ENCODE measurements around the gene NELL1. TPM values are rescaled to one million over a fixed set of nuclear protein-coding genes. Genes with fewer than 3 reads are reported as not detected.

Gene NELL1
- total RNA-seq, 1 experiment from 2014 or later: 0.22 TPM

DNA sequence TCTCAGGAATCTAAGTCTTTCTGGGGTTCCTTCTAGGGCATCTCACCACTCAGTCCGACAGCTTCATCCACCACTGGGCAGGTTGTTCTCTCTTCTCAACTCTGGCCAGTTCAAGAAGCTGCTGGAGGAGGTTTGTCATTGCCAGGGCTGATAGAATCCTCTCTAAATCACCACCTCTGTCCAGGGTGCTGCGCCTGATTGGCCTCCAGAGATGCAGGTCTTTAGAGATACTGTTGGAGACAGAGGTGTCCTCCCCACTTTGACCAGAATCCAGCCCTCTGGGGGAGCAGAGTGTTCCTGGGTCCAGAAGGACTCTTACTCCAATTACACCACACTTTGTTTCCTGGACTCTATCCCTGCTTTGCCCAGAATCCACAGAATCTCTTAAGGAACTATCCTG lies 90.2 kb downstream of the NELL1 start:
- Histone ChIP-seq H3K27ac (ENCODE audit: insufficient read length, low read depth, low read length) (no peak overlapping the region), H3K4ac (ENCODE audit: low read depth, low read length) (no peak overlapping the region), H2BK5ac (ENCODE audit: insufficient read length, low read length) (no peak overlapping the region), H2BK20ac (ENCODE audit: low read depth, low read length, poor library complexity, severe bottlenecking) (no peak overlapping the region), H2BK12ac (ENCODE audit: insufficient read length, low read depth, low read length) (no peak overlapping the region), H3K18ac (ENCODE audit: insufficient read length, low read depth, low read length) (no peak overlapping the region), H4K91ac (ENCODE audit: insufficient read length, low read depth, low read length) (no peak overlapping the region), H3K4me2 (ENCODE audit: insufficient read depth, insufficient read length, low read length) (no peak overlapping the region), H3K79me1 (ENCODE audit: insufficient read depth, low read depth, low read length, poor library complexity, severe bottlenecking) (no peaks in the 10 kb centered on the region), H2BK120ac (ENCODE audit: low read depth, low read length, poor library complexity, severe bottlenecking) (no peak overlapping the region), H2BK15ac (ENCODE audit: low read depth, low read length) (no peak overlapping the region), H4K5ac (ENCODE audit: insufficient read length, low read depth, low read length) (no peak overlapping the region), H3K14ac (ENCODE audit: insufficient read depth, low read length) (no peak overlapping the region), H3K9ac (ENCODE audit: extremely low read depth, insufficient read length, low read length) (no peak overlapping the region), H2AFZ (ENCODE audit: low read length) (no peak overlapping the region), H3K4me1 (ENCODE audit: insufficient read depth, low read length) (no peaks in the 10 kb centered on the region), H3K23ac (ENCODE audit: insufficient read length, low read depth, low read length) (no peak overlapping the region), H3K9me3 (ENCODE audit: control insufficient read depth, low read depth, low read length) (no peaks in the 10 kb centered on the region), H3K79me2 (ENCODE audit: insufficient read depth, low read length) (no peaks in the 10 kb centered on the region), H2AK5ac (ENCODE audit: insufficient read length, low read length) (no peak overlapping the region), H3K27me3 (ENCODE audit: insufficient read depth, low read length) (no peaks in the 10 kb centered on the region), H4K8ac (replicated peaks; ENCODE audit: insufficient read length, low read depth, low read length) (no peak overlapping the region), H3K23me2 (ENCODE audit: insufficient read length, low read depth, low read length, poor library complexity, severe bottlenecking) (no peaks in the 10 kb centered on the region), H3T11ph (ENCODE audit: low read length) (no peak overlapping the region), H4K20me1 (ENCODE audit: control insufficient read depth, insufficient read depth, insufficient read length) (no peaks in the 10 kb centered on the region), H3K56ac (ENCODE audit: insufficient read length, low read depth, low read length) (no peak overlapping the region)
- H3K27me3 Mint-ChIP-seq (ENCODE audit: low read depth): no peaks in the 10 kb centered on the region
- H3K4me1 Mint-ChIP-seq: peaks cover 1% of the 10 kb centered on the region in 2 experiments; a peak in 3 of 4 replicates
- DNase-seq: no peak
- no peak overlapping the region for H3K27ac Mint-ChIP-seq
- no peak for TF ChIP-seq CTCF (conservative IDR thresholded peaks at IDR 0.05)
- H3K36me3 Mint-ChIP-seq (ENCODE audit: insufficient read depth in 1 of 3, low read depth in 3 of 3): no peaks in the 10 kb centered on the region; a peak in 2 of 7 replicates
- H3K4me3 Mint-ChIP-seq: no peak overlapping the region
- WGBS (ENCODE audit: extremely low coverage, insufficient read length, low lambda C conversion rate): no CpG with 5 or more reads among the region's 2 CpGs
- no peaks in the 10 kb centered on the region for H3K9me3 Mint-ChIP-seq

All from H9 (cell line).